Liver (tissue), 3 donors: ENCODE data around the gene CDH4.

ENCODE experiments used
- ATF3 ChIP-seq: IDR thresholded peaks from 2 replicates; pipeline ENCODE4 v1.6.1; 2016; ENCODE audit warnings: antibody characterized with exemption
- EGR1 ChIP-seq, 2 donors: IDR thresholded peaks; 2 replicates each; pipeline ENCODE4 v1.6.1; 2016 to 2018; ENCODE audit warnings: antibody characterized with exemption in 2 of 2, low read depth in 2 of 2
- FOXA1 ChIP-seq: IDR thresholded peaks from 2 replicates; pipeline ENCODE4 v1.6.1; 2016; ENCODE audit warnings: antibody characterized with exemption
- GABPA ChIP-seq, 2 donors: IDR thresholded peaks in 1 of 2; conservative IDR thresholded peaks in 1 of 2; 2 replicates each; pipeline ENCODE4 v1.6.1; 2016; ENCODE audit warnings: antibody characterized with exemption in 2 of 2, mild to moderate bottlenecking in 1 of 2, moderate library complexity in 1 of 2
- JUND ChIP-seq, 2 donors: IDR thresholded peaks; 2 replicates each; pipeline ENCODE4 v1.6.1; 2016; ENCODE audit warnings: antibody characterized with exemption in 2 of 2
- RAD21 ChIP-seq, 2 donors: IDR thresholded peaks; 2 replicates each; pipeline ENCODE4 v1.6.1; 2016; ENCODE audit warnings: antibody characterized with exemption in 2 of 2, mild to moderate bottlenecking in 2 of 2
- RXRA ChIP-seq, 2 donors: IDR thresholded peaks; 2 replicates each; pipeline ENCODE4 v1.6.1; 2017 to 2018; ENCODE audit warnings: antibody characterized with exemption in 2 of 2, mild to moderate bottlenecking in 1 of 2
- SP1 ChIP-seq: IDR thresholded peaks from 2 replicates; pipeline ENCODE4 v1.6.1; 2018; ENCODE audit warnings: antibody characterized with exemption, mild to moderate bottlenecking
- TAF1 ChIP-seq: conservative IDR thresholded peaks from 2 replicates; pipeline ENCODE4 v1.6.1; 2016; ENCODE audit warnings: antibody characterized with exemption, mild to moderate bottlenecking
- YY1 ChIP-seq: IDR thresholded peaks from 2 replicates; pipeline ENCODE4 v1.6.1; 2016; ENCODE audit warnings: antibody characterized with exemption, mild to moderate bottlenecking
- TF ChIP-seq, protein P1 (sequence below): fragments of 150-350 bp; IDR thresholded peaks from 2 replicates; pipeline ENCODE4 v1.5.1; 2017; ENCODE audit warnings: improper control_type of control experiment, low read depth, low read length; ENCODE audit not compliant: missing input control
- TF ChIP-seq, protein P2 (sequence below): IDR thresholded peaks from 2 replicates; pipeline ENCODE4 v1.6.1; 2016; ENCODE audit warnings: antibody characterized with exemption
- TF ChIP-seq, protein P3 (sequence below): IDR thresholded peaks from 2 replicates; pipeline ENCODE4 v1.6.1; 2016; ENCODE audit warnings: antibody characterized with exemption, mild to moderate bottlenecking
- TF ChIP-seq, protein P4 (sequence below): IDR thresholded peaks from 2 replicates; pipeline ENCODE4 v1.6.1; 2016; ENCODE audit warnings: antibody characterized with exemption
- donor health status: healthy.
- donor health status: healthy.

- TF ChIP-seq, protein P1, sequence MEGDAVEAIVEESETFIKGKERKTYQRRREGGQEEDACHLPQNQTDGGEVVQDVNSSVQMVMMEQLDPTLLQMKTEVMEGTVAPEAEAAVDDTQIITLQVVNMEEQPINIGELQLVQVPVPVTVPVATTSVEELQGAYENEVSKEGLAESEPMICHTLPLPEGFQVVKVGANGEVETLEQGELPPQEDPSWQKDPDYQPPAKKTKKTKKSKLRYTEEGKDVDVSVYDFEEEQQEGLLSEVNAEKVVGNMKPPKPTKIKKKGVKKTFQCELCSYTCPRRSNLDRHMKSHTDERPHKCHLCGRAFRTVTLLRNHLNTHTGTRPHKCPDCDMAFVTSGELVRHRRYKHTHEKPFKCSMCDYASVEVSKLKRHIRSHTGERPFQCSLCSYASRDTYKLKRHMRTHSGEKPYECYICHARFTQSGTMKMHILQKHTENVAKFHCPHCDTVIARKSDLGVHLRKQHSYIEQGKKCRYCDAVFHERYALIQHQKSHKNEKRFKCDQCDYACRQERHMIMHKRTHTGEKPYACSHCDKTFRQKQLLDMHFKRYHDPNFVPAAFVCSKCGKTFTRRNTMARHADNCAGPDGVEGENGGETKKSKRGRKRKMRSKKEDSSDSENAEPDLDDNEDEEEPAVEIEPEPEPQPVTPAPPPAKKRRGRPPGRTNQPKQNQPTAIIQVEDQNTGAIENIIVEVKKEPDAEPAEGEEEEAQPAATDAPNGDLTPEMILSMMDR = no peak
- no peak for TF ChIP-seq RAD21 (IDR thresholded peaks at IDR 0.05)
- TF ChIP-seq ATF3 = no peak
- TF ChIP-seq, protein P2, sequence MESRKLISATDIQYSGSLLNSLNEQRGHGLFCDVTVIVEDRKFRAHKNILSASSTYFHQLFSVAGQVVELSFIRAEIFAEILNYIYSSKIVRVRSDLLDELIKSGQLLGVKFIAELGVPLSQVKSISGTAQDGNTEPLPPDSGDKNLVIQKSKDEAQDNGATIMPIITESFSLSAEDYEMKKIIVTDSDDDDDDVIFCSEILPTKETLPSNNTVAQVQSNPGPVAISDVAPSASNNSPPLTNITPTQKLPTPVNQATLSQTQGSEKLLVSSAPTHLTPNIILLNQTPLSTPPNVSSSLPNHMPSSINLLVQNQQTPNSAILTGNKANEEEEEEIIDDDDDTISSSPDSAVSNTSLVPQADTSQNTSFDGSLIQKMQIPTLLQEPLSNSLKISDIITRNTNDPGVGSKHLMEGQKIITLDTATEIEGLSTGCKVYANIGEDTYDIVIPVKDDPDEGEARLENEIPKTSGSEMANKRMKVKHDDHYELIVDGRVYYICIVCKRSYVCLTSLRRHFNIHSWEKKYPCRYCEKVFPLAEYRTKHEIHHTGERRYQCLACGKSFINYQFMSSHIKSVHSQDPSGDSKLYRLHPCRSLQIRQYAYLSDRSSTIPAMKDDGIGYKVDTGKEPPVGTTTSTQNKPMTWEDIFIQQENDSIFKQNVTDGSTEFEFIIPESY = no peak
- TF ChIP-seq GABPA (IDR thresholded peaks at IDR 0.05 in 1 of 2, conservative IDR thresholded peaks at IDR 0.05 in 1 of 2) = no peak
- no peak for TF ChIP-seq EGR1 (IDR thresholded peaks at IDR 0.05; ENCODE audit: low read depth in 2 of 2)
- TF ChIP-seq, protein P3, sequence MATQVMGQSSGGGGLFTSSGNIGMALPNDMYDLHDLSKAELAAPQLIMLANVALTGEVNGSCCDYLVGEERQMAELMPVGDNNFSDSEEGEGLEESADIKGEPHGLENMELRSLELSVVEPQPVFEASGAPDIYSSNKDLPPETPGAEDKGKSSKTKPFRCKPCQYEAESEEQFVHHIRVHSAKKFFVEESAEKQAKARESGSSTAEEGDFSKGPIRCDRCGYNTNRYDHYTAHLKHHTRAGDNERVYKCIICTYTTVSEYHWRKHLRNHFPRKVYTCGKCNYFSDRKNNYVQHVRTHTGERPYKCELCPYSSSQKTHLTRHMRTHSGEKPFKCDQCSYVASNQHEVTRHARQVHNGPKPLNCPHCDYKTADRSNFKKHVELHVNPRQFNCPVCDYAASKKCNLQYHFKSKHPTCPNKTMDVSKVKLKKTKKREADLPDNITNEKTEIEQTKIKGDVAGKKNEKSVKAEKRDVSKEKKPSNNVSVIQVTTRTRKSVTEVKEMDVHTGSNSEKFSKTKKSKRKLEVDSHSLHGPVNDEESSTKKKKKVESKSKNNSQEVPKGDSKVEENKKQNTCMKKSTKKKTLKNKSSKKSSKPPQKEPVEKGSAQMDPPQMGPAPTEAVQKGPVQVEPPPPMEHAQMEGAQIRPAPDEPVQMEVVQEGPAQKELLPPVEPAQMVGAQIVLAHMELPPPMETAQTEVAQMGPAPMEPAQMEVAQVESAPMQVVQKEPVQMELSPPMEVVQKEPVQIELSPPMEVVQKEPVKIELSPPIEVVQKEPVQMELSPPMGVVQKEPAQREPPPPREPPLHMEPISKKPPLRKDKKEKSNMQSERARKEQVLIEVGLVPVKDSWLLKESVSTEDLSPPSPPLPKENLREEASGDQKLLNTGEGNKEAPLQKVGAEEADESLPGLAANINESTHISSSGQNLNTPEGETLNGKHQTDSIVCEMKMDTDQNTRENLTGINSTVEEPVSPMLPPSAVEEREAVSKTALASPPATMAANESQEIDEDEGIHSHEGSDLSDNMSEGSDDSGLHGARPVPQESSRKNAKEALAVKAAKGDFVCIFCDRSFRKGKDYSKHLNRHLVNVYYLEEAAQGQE = no peak
- no peak for TF ChIP-seq FOXA1
- TF ChIP-seq, protein P4, sequence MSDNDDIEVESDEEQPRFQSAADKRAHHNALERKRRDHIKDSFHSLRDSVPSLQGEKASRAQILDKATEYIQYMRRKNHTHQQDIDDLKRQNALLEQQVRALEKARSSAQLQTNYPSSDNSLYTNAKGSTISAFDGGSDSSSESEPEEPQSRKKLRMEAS = no peak
- TF ChIP-seq SP1 = no peak
- TF ChIP-seq TAF1 = no peak
- no peak for TF ChIP-seq YY1
- no peak for TF ChIP-seq RXRA (IDR thresholded peaks at IDR 0.05)
- TF ChIP-seq JUND (IDR thresholded peaks at IDR 0.05) = no peak
Measured at GRCh38 chr20:61352346-61353260, 100.5 kb downstream of the CDH4 start.
